Measurements from ENCODE around the gene ADGRL2.

The ADGRL2 gene

DNA sequence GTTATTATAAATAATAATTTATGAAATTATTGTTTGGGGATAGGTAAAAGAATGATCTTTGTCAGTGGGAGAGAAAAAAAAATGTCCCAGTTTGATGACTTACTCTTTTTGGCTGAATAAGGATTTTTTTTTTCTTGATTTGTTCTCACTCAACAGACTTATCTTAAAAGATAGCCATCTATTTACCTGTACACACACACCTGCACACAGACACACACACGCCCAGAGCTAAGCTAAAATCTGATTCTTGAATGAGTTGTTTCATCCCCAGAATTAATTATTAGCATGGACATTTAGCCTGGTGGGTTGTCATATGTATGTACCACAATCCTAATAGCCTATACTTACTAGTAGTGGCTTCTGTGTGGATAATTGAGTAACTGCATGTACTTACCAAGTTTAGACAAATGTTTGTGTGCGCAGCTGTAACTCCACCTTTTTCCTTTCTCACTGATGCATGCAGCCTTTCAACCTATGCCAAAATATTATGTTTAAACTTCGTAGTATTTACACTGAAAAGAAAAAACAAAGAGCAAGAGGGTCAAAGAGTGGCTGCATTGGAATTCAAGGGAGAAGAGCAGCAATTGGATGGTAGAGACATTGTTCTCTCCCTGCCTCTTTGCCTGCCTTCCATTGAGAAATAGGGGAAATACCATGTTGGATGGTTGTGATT is 174.3 kb downstream of the ADGRL2 start:
- POLR2A ChIA-PET = no interaction called here
- TF ChIP-seq, protein P1, sequence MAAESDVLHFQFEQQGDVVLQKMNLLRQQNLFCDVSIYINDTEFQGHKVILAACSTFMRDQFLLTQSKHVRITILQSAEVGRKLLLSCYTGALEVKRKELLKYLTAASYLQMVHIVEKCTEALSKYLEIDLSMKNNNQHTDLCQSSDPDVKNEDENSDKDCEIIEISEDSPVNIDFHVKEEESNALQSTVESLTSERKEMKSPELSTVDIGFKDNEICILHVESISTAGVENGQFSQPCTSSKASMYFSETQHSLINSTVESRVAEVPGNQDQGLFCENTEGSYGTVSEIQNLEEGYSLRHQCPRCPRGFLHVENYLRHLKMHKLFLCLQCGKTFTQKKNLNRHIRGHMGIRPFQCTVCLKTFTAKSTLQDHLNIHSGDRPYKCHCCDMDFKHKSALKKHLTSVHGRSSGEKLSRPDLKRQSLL (tag by site-specific recombination; IDR thresholded peaks at IDR 0.05) = no peak
- TF ChIP-seq ZNF394 (tag by site-specific recombination; IDR thresholded peaks at IDR 0.05; ENCODE audit: borderline replicate concordance) = no peak
- no peak for TF ChIP-seq ZEB2 (tag by site-specific recombination; IDR thresholded peaks at IDR 0.05)
- no peak for TF ChIP-seq KLF9 (tag by site-specific recombination; IDR thresholded peaks at IDR 0.05; ENCODE audit: low read depth)
- no peak for TF ChIP-seq PRDM1 (tag by site-specific recombination; IDR thresholded peaks at IDR 0.05)
- no peak for TF ChIP-seq ZNF341 (tag by site-specific recombination; IDR thresholded peaks at IDR 0.05; ENCODE audit: low read depth)
- TF ChIP-seq ZNF514 (tag by site-specific recombination; IDR thresholded peaks at IDR 0.05) = no peak
- TF ChIP-seq, protein P2, sequence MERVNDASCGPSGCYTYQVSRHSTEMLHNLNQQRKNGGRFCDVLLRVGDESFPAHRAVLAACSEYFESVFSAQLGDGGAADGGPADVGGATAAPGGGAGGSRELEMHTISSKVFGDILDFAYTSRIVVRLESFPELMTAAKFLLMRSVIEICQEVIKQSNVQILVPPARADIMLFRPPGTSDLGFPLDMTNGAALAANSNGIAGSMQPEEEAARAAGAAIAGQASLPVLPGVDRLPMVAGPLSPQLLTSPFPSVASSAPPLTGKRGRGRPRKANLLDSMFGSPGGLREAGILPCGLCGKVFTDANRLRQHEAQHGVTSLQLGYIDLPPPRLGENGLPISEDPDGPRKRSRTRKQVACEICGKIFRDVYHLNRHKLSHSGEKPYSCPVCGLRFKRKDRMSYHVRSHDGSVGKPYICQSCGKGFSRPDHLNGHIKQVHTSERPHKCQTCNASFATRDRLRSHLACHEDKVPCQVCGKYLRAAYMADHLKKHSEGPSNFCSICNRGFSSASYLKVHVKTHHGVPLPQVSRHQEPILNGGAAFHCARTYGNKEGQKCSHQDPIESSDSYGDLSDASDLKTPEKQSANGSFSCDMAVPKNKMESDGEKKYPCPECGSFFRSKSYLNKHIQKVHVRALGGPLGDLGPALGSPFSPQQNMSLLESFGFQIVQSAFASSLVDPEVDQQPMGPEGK (tag by site-specific recombination; IDR thresholded peaks at IDR 0.05) = no peak
- no peak for TF ChIP-seq ZNF175 (tag by site-specific recombination; IDR thresholded peaks at IDR 0.05)
- TF ChIP-seq, protein P3, sequence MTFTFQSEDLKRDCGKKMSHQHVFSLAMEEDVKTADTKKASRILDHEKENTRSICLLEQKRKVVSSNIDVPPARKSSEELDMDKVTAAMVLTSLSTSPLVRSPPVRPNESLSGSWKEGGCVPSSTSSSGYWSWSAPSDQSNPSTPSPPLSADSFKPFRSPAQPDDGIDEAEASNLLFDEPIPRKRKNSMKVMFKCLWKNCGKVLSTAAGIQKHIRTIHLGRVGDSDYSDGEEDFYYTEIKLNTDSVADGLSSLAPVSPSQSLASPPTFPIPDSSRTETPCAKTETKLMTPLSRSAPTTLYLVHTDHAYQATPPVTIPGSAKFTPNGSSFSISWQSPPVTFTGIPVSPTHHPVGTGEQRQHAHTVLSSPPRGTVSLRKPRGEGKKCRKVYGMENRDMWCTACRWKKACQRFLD (tag by site-specific recombination; IDR thresholded peaks at IDR 0.05) = no peak
- H3K27ac ChIP-seq (ENCODE audit: extremely low read depth, low read depth, low read length) = no peak overlapping the region
- H3K4me1 ChIP-seq (ENCODE audit: control insufficient read depth, insufficient read depth, low read length) = no peaks in the 10 kb centered on the region
- H3K9me3 ChIP-seq (ENCODE audit: control insufficient read depth, insufficient read depth, low read depth, low read length) = no peaks in the 10 kb centered on the region
- H3K36me3 ChIP-seq (ENCODE audit: control insufficient read depth in 2 of 2, insufficient read depth in 1 of 2, low read length in 2 of 2) = peaks cover 6 to 13% of the 10 kb centered on the region in 2 experiments
- no peak overlapping the region for H3K4me3 ChIP-seq (ENCODE audit: low read depth, low read length)
- CTCF ChIA-PET = interaction anchor here (1.0 to 1.2 kb wide), 2 partner anchors 9 to 15 kb away, joined by 3 read pairs; no protein-coding TSS in a partner anchor

DNA sequence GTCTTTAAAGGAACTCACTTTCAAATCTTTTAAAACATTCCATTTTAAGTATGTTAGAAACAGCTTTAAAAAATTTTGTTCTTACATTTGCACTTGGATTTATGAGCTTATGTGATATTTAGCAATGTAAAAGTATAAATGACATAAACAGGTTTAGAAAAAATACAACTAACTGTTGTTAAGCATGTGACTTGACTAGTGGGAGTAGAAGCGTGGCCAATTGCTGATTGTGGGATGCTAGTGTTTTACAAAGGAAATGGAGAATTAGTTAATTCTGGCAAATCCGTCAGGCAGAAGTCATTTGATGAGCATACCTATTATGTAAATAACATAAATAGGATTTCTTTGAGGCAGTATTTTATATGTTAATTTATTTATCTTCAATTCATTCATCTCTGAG is 175.8 kb downstream of the ADGRL2 start:
- Histone ChIP-seq H3K36me3 (ENCODE audit: control insufficient read depth in 2 of 2, insufficient read depth in 1 of 2, low read length in 2 of 2) (peaks cover 5 to 6% of the 10 kb centered on the region in 2 experiments), H3K4me1 (ENCODE audit: control insufficient read depth, insufficient read depth, low read length) (no peaks in the 10 kb centered on the region), H3K4me3 (ENCODE audit: low read depth, low read length) (no peak overlapping the region), H3K27ac (ENCODE audit: extremely low read depth, low read depth, low read length) (no peak overlapping the region), H3K9me3 (ENCODE audit: control insufficient read depth, insufficient read depth, low read depth, low read length) (no peaks in the 10 kb centered on the region)
- CTCF ChIA-PET = no interaction called here
- TF ChIP-seq, protein P4, sequence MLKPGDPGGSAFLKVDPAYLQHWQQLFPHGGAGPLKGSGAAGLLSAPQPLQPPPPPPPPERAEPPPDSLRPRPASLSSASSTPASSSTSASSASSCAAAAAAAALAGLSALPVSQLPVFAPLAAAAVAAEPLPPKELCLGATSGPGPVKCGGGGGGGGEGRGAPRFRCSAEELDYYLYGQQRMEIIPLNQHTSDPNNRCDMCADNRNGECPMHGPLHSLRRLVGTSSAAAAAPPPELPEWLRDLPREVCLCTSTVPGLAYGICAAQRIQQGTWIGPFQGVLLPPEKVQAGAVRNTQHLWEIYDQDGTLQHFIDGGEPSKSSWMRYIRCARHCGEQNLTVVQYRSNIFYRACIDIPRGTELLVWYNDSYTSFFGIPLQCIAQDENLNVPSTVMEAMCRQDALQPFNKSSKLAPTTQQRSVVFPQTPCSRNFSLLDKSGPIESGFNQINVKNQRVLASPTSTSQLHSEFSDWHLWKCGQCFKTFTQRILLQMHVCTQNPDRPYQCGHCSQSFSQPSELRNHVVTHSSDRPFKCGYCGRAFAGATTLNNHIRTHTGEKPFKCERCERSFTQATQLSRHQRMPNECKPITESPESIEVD (tag by site-specific recombination; IDR thresholded peaks at IDR 0.05) = peak; percentile 55
- no peak for TF ChIP-seq ZNF24 (tag by site-specific recombination; IDR thresholded peaks at IDR 0.05)
- no peak for TF ChIP-seq ZNF366 (tag by site-specific recombination; conservative IDR thresholded peaks at IDR 0.05)
- POLR2A ChIA-PET = no interaction called here

DNA sequence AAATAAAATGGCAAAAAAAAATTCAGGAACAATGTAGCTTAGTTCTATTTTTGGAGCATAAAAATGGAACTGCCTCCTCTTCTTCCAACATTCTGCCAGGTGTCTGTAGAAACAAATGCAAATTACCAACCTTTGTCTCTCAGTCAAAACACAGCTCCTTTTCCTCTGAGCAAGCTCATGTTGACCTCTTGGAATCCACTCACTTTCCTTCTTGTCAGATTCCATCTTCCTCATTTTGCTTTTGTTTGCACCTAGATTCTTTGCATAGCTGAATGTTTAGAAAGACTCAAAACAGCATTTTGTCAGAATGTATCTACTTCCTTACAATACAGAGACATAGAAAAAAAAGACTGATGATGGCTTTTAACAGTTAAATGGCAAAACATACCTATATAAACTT is 178.2 kb downstream of the ADGRL2 start:
- H3K27ac ChIP-seq (ENCODE audit: extremely low read depth, low read depth, low read length) = no peak overlapping the region
- TF ChIP-seq ZNF501 (tag by site-specific recombination; IDR thresholded peaks at IDR 0.05) (no peak), ZNF747 (tag by site-specific recombination; IDR thresholded peaks at IDR 0.05) (no peak), YY1 (tag by site-specific recombination; IDR thresholded peaks at IDR 0.05) (no peak)
- TF ChIP-seq, protein P3 (tag by site-specific recombination; IDR thresholded peaks at IDR 0.05) = no peak
- H3K4me1 ChIP-seq (ENCODE audit: control insufficient read depth, insufficient read depth, low read length) = no peaks in the 10 kb centered on the region
- CTCF ChIA-PET = interaction anchor here (0.8 kb wide), 1 partner anchor 296 kb away, joined by 3 read pairs; no protein-coding TSS in a partner anchor
- peaks cover 0 to 21% of the 10 kb centered on the region in 2 experiments; a peak in 2 of 3 replicates for H3K36me3 ChIP-seq (ENCODE audit: control insufficient read depth in 2 of 2, insufficient read depth in 1 of 2, low read length in 2 of 2)
- POLR2A ChIA-PET = interaction anchor here (0.6 kb wide), 1 partner anchor 1790 kb away, joined by 4 read pairs; no protein-coding TSS in a partner anchor
- no peaks in the 10 kb centered on the region for H3K9me3 ChIP-seq (ENCODE audit: control insufficient read depth, insufficient read depth, low read depth, low read length)
- no peak overlapping the region for H3K4me3 ChIP-seq (ENCODE audit: low read depth, low read length)
